ENCODE results near the gene MCTP2. TPM values are rescaled to one million over a fixed set of nuclear protein-coding genes. Genes with fewer than 3 reads are reported as not detected.

Gene MCTP2
- 0.25 and 0.35 TPM in 2 replicates for total RNA-seq
- long read RNA-seq, partial matches to known transcripts, result 1 of 1 reads
- long read RNA-seq, other reads (novel, unspliced or antisense), result 0 of 1 reads

GRCh38 chr15:94230883-94231722, at the start of gene MCTP2:
MCTP2 (plus strand) TSS chr15:94231561; CDS start chr15:94298266, 66,705 bp downstream.
- DNase-seq (ENCODE audit: low read depth, low spot score), result peak; percentile 38
- no peaks in the 10 kb centered on the region for H3K36me3 Mint-ChIP-seq (ENCODE audit: low read depth)
- H3K4me1 Mint-ChIP-seq, result peaks cover 14% of the 10 kb centered on the region
- H3K27ac Mint-ChIP-seq (ENCODE audit: unreplicated experiment), result no peak within 1 kb of the TSS
- peaks cover 74% of the 10 kb centered on the region for H3K27me3 Mint-ChIP-seq (ENCODE audit: low read depth)
- no peak for TF ChIP-seq CTCF (conservative IDR thresholded peaks at IDR 0.05)
- H3K9me3 Mint-ChIP-seq, result peaks cover 2% of the 10 kb centered on the region
- H3K4me3 Mint-ChIP-seq, result peak within 1 kb of the TSS; percentile 89

- no peak for DNase-seq (ENCODE audit: low read depth, low spot score)
- H3K9me3 Mint-ChIP-seq, result peaks cover 3% of the 10 kb centered on the region
- H3K27me3 Mint-ChIP-seq (ENCODE audit: low read depth), result no peaks in the 10 kb centered on the region
- peaks cover 2% of the 10 kb centered on the region for H3K36me3 Mint-ChIP-seq (ENCODE audit: low read depth)
- H3K4me3 Mint-ChIP-seq, result no peak overlapping the region
- H3K4me1 Mint-ChIP-seq, result no peaks in the 10 kb centered on the region
- H3K27ac Mint-ChIP-seq (ENCODE audit: unreplicated experiment), result no peak overlapping the region
- no peak for TF ChIP-seq CTCF (conservative IDR thresholded peaks at IDR 0.05)
Measured at GRCh38 chr15:94182883-94183282, 48.5 kb upstream of the MCTP2 start.

GRCh38 chr15:94185547-94186236, 45.7 kb upstream of the MCTP2 start:
- H3K9me3 Mint-ChIP-seq, result peaks cover 3% of the 10 kb centered on the region
- TF ChIP-seq CTCF (conservative IDR thresholded peaks at IDR 0.05), result no peak
- no peak overlapping the region for H3K4me3 Mint-ChIP-seq
- H3K4me1 Mint-ChIP-seq, result no peaks in the 10 kb centered on the region
- peaks cover 2% of the 10 kb centered on the region for H3K36me3 Mint-ChIP-seq (ENCODE audit: low read depth)
- DNase-seq (ENCODE audit: low read depth, low spot score), result no peak
- no peak overlapping the region for H3K27ac Mint-ChIP-seq (ENCODE audit: unreplicated experiment)
- no peaks in the 10 kb centered on the region for H3K27me3 Mint-ChIP-seq (ENCODE audit: low read depth)

- Mint-ChIP-seq H3K36me3 (ENCODE audit: low read depth) (peaks cover 2% of the 10 kb centered on the region), H3K27me3 (ENCODE audit: low read depth) (no peaks in the 10 kb centered on the region), H3K27ac (ENCODE audit: unreplicated experiment) (no peak overlapping the region), H3K4me1 (no peaks in the 10 kb centered on the region), H3K4me3 (no peak overlapping the region), H3K9me3 (no peaks in the 10 kb centered on the region)
- DNase-seq (ENCODE audit: low read depth, low spot score), result no peak
- TF ChIP-seq CTCF (conservative IDR thresholded peaks at IDR 0.05), result no peak
Measured at GRCh38 chr15:94186770-94187331, 44.5 kb upstream of the MCTP2 start.

GRCh38 chr15:94193906-94194305, 37.5 kb upstream of the MCTP2 start:
- Mint-ChIP-seq H3K27me3 (ENCODE audit: low read depth) (no peaks in the 10 kb centered on the region), H3K27ac (ENCODE audit: unreplicated experiment) (no peak overlapping the region)

More at GRCh38 chr15:94193906-94194305, 37.5 kb upstream of the MCTP2 start:
- no peaks in the 10 kb centered on the region for H3K4me1 Mint-ChIP-seq
- no peaks in the 10 kb centered on the region for H3K36me3 Mint-ChIP-seq (ENCODE audit: low read depth)
- no peak overlapping the region for H3K4me3 Mint-ChIP-seq
- no peaks in the 10 kb centered on the region for H3K9me3 Mint-ChIP-seq
- TF ChIP-seq CTCF (conservative IDR thresholded peaks at IDR 0.05), result no peak
- DNase-seq (ENCODE audit: low read depth, low spot score), result no peak

Data from neural crest cell (in vitro differentiated cells).